ENCODE data around the gene SH3BP5L.

Gene SH3BP5L

GRCh38 chr1:248788327-248788726, 37.4 kb downstream of the SH3BP5L start:
- TF ChIP-seq CTCF (IDR thresholded peaks at IDR 0.05; ENCODE audit: borderline replicate concordance, insufficient read depth, low read depth, low read length) = no peak
- no peak overlapping the region for H3K4me3 ChIP-seq (ENCODE audit: low read depth, low read length)

GRCh38 chr1:248787430-248787829, 38.3 kb downstream of the SH3BP5L start:
- no peak overlapping the region for H3K4me3 ChIP-seq (ENCODE audit: low read depth, low read length)
- TF ChIP-seq CTCF (IDR thresholded peaks at IDR 0.05; ENCODE audit: borderline replicate concordance, insufficient read depth, low read depth, low read length) = no peak

GRCh38 chr1:248786156-248786555, 39.6 kb downstream of the SH3BP5L start:
- no peak for TF ChIP-seq CTCF (IDR thresholded peaks at IDR 0.05; ENCODE audit: borderline replicate concordance, insufficient read depth, low read depth, low read length)

GRCh38 chr1:248783367-248783766, 42.3 kb downstream of the SH3BP5L start:
- no peak overlapping the region for H3K4me3 ChIP-seq (ENCODE audit: low read depth, low read length)
- no peak for TF ChIP-seq CTCF (IDR thresholded peaks at IDR 0.05; ENCODE audit: borderline replicate concordance, insufficient read depth, low read depth, low read length)

More at GRCh38 chr1:248786156-248786555, 39.6 kb downstream of the SH3BP5L start:
- no peak overlapping the region for H3K4me3 ChIP-seq (ENCODE audit: low read depth, low read length)

GRCh38 chr1:248782416-248783141, 43.1 kb downstream of the SH3BP5L start:
- no peak for TF ChIP-seq CTCF (IDR thresholded peaks at IDR 0.05; ENCODE audit: borderline replicate concordance, insufficient read depth, low read depth, low read length)

GRCh38 chr1:248779350-248779749, 46.4 kb downstream of the SH3BP5L start:
- TF ChIP-seq CTCF (IDR thresholded peaks at IDR 0.05; ENCODE audit: borderline replicate concordance, insufficient read depth, low read depth, low read length) = no peak
- H3K4me3 ChIP-seq (ENCODE audit: low read depth, low read length) = no peak overlapping the region

More at GRCh38 chr1:248782416-248783141, 43.1 kb downstream of the SH3BP5L start:
- no peak overlapping the region for H3K4me3 ChIP-seq (ENCODE audit: low read depth, low read length)

GRCh38 chr1:248778906-248779305, 46.8 kb downstream of the SH3BP5L start:
- no peak overlapping the region for H3K4me3 ChIP-seq (ENCODE audit: low read depth, low read length)
- no peak for TF ChIP-seq CTCF (IDR thresholded peaks at IDR 0.05; ENCODE audit: borderline replicate concordance, insufficient read depth, low read depth, low read length)

All from GM12875 (cell line).